ENCODE data around the gene PRXL2A.

PRXL2A gene

GRCh38 chr10:80458263-80458625, 49.9 kb downstream of the PRXL2A start:
- ChIA-PET POLR2A (no interaction called here), CTCF (interaction anchor here (1.2 to 50.4 kb wide), 5 partner anchors 9 to 139 kb away, joined by 4 to 1060 read pairs (median 10); no protein-coding TSS in a partner anchor)
- no peak for DNase-seq (ENCODE audit: extremely low spot score)
- TF ChIP-seq CTCF (IDR thresholded peaks at IDR 0.05; ENCODE audit: control extremely low read depth, extremely low read depth, low read depth, missing control alignments): no peak

- TF ChIP-seq CTCF (IDR thresholded peaks at IDR 0.05; ENCODE audit: control extremely low read depth, extremely low read depth, low read depth, missing control alignments): no peak
- POLR2A ChIA-PET: interaction anchor here (0.6 to 1.1 kb wide), 3 partner anchors 9 to 412 kb away, joined by 3 read pairs; no protein-coding TSS in a partner anchor
- DNase-seq (ENCODE audit: extremely low spot score): no peak
- CTCF ChIA-PET: interaction anchor here (0.6 to 50.4 kb wide), 8 partner anchors 9 to 138 kb away, joined by 3 to 1060 read pairs (median 8); no protein-coding TSS in a partner anchor
Observed at GRCh38 chr10:80458638-80459037, 50.3 kb downstream of the PRXL2A start.

- peak; percentile 73 for DNase-seq (ENCODE audit: extremely low spot score)
- ChIA-PET POLR2A (interaction anchor here (0.6 to 1.1 kb wide), 3 partner anchors 10 to 411 kb away, joined by 3 read pairs; no protein-coding TSS in a partner anchor), CTCF (interaction anchor here (0.6 to 50.4 kb wide), 10 partner anchors 8 to 138 kb away, joined by 3 to 1060 read pairs (median 6); no protein-coding TSS in a partner anchor)
- no peak for TF ChIP-seq CTCF (IDR thresholded peaks at IDR 0.05; ENCODE audit: control extremely low read depth, extremely low read depth, low read depth, missing control alignments)
Observed at GRCh38 chr10:80459047-80459865, 50.9 kb downstream of the PRXL2A start.

- DNase-seq (ENCODE audit: extremely low spot score): no peak
- no peak for TF ChIP-seq CTCF (IDR thresholded peaks at IDR 0.05; ENCODE audit: control extremely low read depth, extremely low read depth, low read depth, missing control alignments)
- ChIA-PET CTCF (interaction anchor here (1.5 to 50.4 kb wide), 6 partner anchors 10 to 48 kb away, joined by 4 to 1060 read pairs (median 22); no protein-coding TSS in a partner anchor), POLR2A (interaction anchor here (0.5 kb wide), 1 partner anchor 22 kb away, joined by 7 read pairs; no protein-coding TSS in a partner anchor)
Observed at GRCh38 chr10:80460399-80461207, 52.3 kb downstream of the PRXL2A start.

- POLR2A ChIA-PET: interaction anchor here (0.6 kb wide), 1 partner anchor 64 kb away, joined by 3 read pairs; no protein-coding TSS in a partner anchor
- CTCF ChIA-PET: interaction anchor here (1.7 to 50.4 kb wide), 6 partner anchors 9 to 47 kb away, joined by 4 to 1060 read pairs (median 24); no protein-coding TSS in a partner anchor
- DNase-seq (ENCODE audit: extremely low spot score): no peak
- no peak for TF ChIP-seq CTCF (IDR thresholded peaks at IDR 0.05; ENCODE audit: control extremely low read depth, extremely low read depth, low read depth, missing control alignments)
Observed at GRCh38 chr10:80461208-80462183, 53.1 kb downstream of the PRXL2A start.

Measured in GM10248 (cell line).